Measurements from ENCODE around the gene FIGN.

Gene FIGN

DNA sequence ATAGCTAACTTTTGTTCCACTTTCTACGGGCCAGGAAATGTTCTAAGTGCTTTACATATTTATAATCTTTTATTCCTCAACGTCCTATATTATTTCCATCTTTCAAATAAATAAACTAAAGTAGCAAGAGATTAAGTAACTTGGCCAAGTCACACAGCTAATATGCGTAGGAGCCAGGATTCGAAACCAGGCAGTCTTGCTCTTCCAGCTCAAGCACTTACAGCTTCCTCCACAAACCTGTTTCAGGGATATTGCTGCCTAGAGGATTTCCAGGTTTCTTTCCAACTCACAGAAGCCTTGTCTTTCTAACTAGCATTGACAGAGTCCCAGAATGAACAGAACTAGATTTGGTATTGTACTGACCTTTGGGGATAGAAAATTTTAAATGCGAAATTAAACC is 102.5 kb downstream of the FIGN start:
- no peak overlapping the region for H3K27ac ChIP-seq (ENCODE audit: low read length)
- no peak overlapping the region for H3K4me3 ChIP-seq (ENCODE audit: low read depth in 1 of 2, low read length in 2 of 2)
- no peaks in the 10 kb centered on the region for H3K4me1 ChIP-seq (ENCODE audit: control insufficient read depth in 1 of 2, insufficient read depth in 2 of 2, low read length in 2 of 2)
- H3K36me3 ChIP-seq (ENCODE audit: control insufficient read depth in 1 of 2, insufficient read depth in 2 of 2, low read length in 2 of 2) = no peaks in the 10 kb centered on the region
- no peaks in the 10 kb centered on the region for H3K27me3 ChIP-seq (ENCODE audit: low read depth, low read length)
- H3K9me3 ChIP-seq (ENCODE audit: control insufficient read depth in 1 of 2, low read length in 2 of 2) = no peaks in the 10 kb centered on the region

DNA sequence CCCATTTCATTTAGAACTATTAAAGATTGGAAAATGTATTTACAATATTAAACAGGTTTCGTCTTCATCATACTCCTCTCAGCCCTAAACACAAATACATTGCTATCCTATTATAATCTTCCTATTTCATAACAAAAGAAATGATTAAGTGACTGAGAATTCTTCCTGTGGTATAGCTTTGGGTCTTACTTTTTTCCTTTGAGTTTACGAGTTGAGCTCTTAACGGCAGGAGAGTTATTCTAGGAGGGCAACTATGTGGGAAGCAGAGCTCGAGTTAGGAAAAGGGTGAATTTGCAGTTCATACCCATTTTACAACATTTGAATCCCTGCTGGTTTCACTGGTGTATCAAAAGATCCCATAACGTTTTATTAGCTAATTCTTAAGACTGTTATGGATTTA is 105.0 kb downstream of the FIGN start:
- Histone ChIP-seq H3K9me3 (ENCODE audit: control insufficient read depth in 1 of 2, low read length in 2 of 2) (no peaks in the 10 kb centered on the region), H3K4me3 (ENCODE audit: low read depth in 1 of 2, low read length in 2 of 2) (no peak overlapping the region), H3K4me1 (ENCODE audit: control insufficient read depth in 1 of 2, insufficient read depth in 2 of 2, low read length in 2 of 2) (no peaks in the 10 kb centered on the region), H3K36me3 (ENCODE audit: control insufficient read depth in 1 of 2, insufficient read depth in 2 of 2, low read length in 2 of 2) (no peaks in the 10 kb centered on the region), H3K27me3 (ENCODE audit: low read depth, low read length) (no peaks in the 10 kb centered on the region), H3K27ac (ENCODE audit: low read length) (no peak overlapping the region)

DNA sequence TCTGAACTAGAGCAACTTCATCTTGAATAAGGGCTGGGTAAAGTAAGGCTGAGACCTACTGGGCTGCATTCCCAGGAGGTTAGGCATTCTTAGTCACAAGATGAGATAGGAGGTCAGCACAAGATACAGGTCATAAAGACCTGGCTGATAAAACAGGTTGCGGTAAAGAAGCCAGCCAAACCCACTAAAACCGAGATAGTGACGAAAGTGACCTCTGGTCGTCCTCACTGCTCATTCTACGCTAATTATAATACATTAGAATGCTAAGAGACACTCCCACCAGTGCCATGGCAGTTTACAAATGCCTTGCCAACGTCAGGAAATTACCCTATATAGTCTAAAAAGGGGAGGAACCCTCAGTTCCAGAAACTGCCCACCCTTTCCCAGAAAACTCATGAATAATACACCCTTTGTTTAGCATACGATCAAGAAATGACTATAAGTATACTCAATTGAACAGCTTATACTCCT is 109.1 kb downstream of the FIGN start:
- H3K27me3 ChIP-seq (ENCODE audit: low read depth, low read length) = no peaks in the 10 kb centered on the region
- H3K9me3 ChIP-seq (ENCODE audit: control insufficient read depth in 1 of 2, low read length in 2 of 2) = no peaks in the 10 kb centered on the region
- H3K4me3 ChIP-seq (ENCODE audit: low read depth in 1 of 2, low read length in 2 of 2) = no peak overlapping the region
- H3K4me1 ChIP-seq (ENCODE audit: control insufficient read depth in 1 of 2, insufficient read depth in 2 of 2, low read length in 2 of 2) = no peaks in the 10 kb centered on the region
- no peak overlapping the region for H3K27ac ChIP-seq (ENCODE audit: low read length)
- H3K36me3 ChIP-seq (ENCODE audit: control insufficient read depth in 1 of 2, insufficient read depth in 2 of 2, low read length in 2 of 2) = no peaks in the 10 kb centered on the region

DNA sequence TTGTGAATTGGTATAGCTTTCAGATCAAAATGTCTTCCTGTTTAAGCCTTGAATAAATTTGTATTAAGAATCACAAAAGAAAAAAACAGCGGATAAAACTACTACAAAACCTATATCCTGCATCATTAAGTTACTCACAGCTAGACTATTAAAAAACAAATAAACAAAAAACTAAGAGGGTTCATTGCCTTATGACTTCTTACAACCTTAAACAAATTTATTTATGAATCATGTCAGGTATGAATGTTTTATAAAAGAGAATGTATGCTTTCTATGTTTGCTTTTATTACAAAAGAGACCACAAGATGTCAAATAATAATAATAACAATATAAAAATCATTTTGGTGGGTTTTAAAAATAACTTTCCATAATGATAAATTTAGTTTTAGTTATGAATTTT is 109.6 kb downstream of the FIGN start:
- Histone ChIP-seq H3K27me3 (ENCODE audit: low read depth, low read length) (no peaks in the 10 kb centered on the region), H3K36me3 (ENCODE audit: control insufficient read depth in 1 of 2, insufficient read depth in 2 of 2, low read length in 2 of 2) (no peaks in the 10 kb centered on the region), H3K4me1 (ENCODE audit: control insufficient read depth in 1 of 2, insufficient read depth in 2 of 2, low read length in 2 of 2) (no peaks in the 10 kb centered on the region), H3K4me3 (ENCODE audit: low read depth in 1 of 2, low read length in 2 of 2) (no peak overlapping the region), H3K9me3 (ENCODE audit: control insufficient read depth in 1 of 2, low read length in 2 of 2) (no peaks in the 10 kb centered on the region), H3K27ac (ENCODE audit: low read length) (no peak overlapping the region)

DNA sequence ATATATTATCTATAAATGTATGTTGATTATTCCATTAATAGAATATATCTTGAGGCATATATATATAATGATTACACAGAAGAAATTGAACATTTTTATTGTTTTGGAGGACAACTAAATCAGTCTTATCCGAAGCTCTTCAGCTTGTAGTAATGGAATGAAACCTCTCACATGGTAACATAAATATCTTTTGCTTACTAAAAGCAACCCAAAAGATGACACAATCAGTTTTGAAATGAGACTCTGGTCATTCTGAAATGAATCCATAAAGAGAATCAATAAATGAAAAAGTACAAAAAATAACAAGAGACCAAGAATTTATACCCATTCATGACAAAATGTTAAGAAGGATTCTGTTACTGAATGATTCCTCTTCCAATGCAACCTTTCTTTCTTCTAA is 110.2 kb downstream of the FIGN start:
- H3K36me3 ChIP-seq (ENCODE audit: control insufficient read depth in 1 of 2, insufficient read depth in 2 of 2, low read length in 2 of 2) = no peaks in the 10 kb centered on the region
- no peaks in the 10 kb centered on the region for H3K4me1 ChIP-seq (ENCODE audit: control insufficient read depth in 1 of 2, insufficient read depth in 2 of 2, low read length in 2 of 2)
- no peaks in the 10 kb centered on the region for H3K27me3 ChIP-seq (ENCODE audit: low read depth, low read length)
- H3K27ac ChIP-seq (ENCODE audit: low read length) = no peak overlapping the region
- H3K4me3 ChIP-seq (ENCODE audit: low read depth in 1 of 2, low read length in 2 of 2) = no peak overlapping the region
- H3K9me3 ChIP-seq (ENCODE audit: control insufficient read depth in 1 of 2, low read length in 2 of 2) = no peaks in the 10 kb centered on the region

DNA sequence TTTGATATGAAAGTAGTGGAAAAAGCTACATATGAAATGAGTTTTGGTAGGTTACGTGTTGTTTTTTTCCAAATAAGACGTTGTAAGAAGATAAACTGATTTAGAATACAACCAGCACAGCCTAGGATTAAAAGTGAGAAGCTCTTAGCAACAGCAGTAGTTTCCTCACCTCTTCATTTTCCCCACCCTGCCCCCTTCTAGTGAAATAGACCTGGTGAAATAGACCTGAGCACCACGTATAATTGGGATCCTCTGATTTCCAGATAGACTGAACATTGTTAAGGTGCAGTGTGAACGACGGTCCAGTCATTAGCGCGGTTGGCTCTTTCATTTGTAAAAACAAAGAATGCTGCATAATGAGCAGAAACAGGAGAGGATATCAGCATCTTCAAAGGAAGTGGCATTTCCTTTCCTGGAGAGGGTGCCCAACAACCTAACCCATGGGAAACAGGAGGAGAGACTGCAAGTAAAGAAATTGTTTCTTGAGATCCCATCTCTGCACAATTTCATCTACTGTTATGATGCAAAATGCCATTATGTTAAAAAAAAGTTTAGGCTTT is 114.3 kb downstream of the FIGN start:
- Histone ChIP-seq H3K27me3 (ENCODE audit: low read depth, low read length) (no peaks in the 10 kb centered on the region), H3K4me1 (ENCODE audit: control insufficient read depth in 1 of 2, insufficient read depth in 2 of 2, low read length in 2 of 2) (no peaks in the 10 kb centered on the region), H3K36me3 (ENCODE audit: control insufficient read depth in 1 of 2, insufficient read depth in 2 of 2, low read length in 2 of 2) (no peaks in the 10 kb centered on the region), H3K9me3 (ENCODE audit: control insufficient read depth in 1 of 2, low read length in 2 of 2) (no peaks in the 10 kb centered on the region), H3K27ac (ENCODE audit: low read length) (no peak overlapping the region), H3K4me3 (ENCODE audit: low read depth in 1 of 2, low read length in 2 of 2) (no peak overlapping the region)

DNA sequence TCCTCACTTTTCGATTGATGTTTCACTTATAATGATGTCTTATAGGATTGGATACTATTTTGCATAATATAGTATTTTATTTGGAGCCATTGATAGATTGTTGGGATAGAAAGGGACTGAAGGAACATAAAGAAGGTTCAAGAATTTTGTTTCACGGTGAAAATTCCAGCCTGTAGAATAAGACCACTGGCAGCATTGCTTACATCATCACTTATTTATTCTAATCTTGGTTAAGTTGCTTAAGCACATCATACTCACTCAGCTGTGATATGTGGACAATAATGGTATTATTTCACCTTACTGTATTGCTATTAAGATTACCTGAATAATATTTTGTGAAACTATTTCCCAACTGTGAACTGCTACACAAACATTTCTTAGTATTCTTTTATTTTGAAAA is 118.3 kb downstream of the FIGN start:
- H3K27me3 ChIP-seq (ENCODE audit: low read depth, low read length) = no peaks in the 10 kb centered on the region
- H3K4me1 ChIP-seq (ENCODE audit: control insufficient read depth in 1 of 2, insufficient read depth in 2 of 2, low read length in 2 of 2) = no peaks in the 10 kb centered on the region
- no peak overlapping the region for H3K27ac ChIP-seq (ENCODE audit: low read length)
- no peaks in the 10 kb centered on the region for H3K36me3 ChIP-seq (ENCODE audit: control insufficient read depth in 1 of 2, insufficient read depth in 2 of 2, low read length in 2 of 2)
- no peak overlapping the region for H3K4me3 ChIP-seq (ENCODE audit: low read depth in 1 of 2, low read length in 2 of 2)
- H3K9me3 ChIP-seq (ENCODE audit: control insufficient read depth in 1 of 2, low read length in 2 of 2) = no peaks in the 10 kb centered on the region

DNA sequence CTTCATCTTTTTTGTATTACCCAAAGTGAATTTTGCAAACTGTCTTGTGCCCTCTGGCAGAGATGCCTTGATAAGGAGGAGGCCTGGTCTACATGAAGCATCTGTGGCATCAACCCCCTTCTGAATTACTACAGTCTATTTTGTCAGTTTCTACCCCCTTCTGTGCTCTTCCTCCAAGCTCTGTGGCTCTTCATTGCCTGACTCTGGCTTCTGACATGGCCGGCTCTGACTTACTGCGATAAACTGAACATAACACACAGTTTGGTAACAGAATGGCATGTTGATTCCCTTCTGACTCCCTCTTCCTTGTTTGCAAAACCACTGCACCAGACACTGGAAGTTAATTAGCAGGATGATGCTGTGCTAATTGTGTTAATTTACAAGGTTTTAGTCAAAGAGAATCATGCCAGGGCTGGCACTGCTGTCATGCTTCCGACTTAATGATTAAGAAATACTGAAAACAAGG is 122.5 kb downstream of the FIGN start:
- Histone ChIP-seq H3K4me1 (ENCODE audit: control insufficient read depth in 1 of 2, insufficient read depth in 2 of 2, low read length in 2 of 2) (no peaks in the 10 kb centered on the region), H3K4me3 (ENCODE audit: low read depth in 1 of 2, low read length in 2 of 2) (no peak overlapping the region), H3K9me3 (ENCODE audit: control insufficient read depth in 1 of 2, low read length in 2 of 2) (no peaks in the 10 kb centered on the region), H3K27ac (ENCODE audit: low read length) (no peak overlapping the region), H3K36me3 (ENCODE audit: control insufficient read depth in 1 of 2, insufficient read depth in 2 of 2, low read length in 2 of 2) (peaks cover 0 to 6% of the 10 kb centered on the region in 2 donors), H3K27me3 (ENCODE audit: low read depth, low read length) (no peaks in the 10 kb centered on the region)

DNA sequence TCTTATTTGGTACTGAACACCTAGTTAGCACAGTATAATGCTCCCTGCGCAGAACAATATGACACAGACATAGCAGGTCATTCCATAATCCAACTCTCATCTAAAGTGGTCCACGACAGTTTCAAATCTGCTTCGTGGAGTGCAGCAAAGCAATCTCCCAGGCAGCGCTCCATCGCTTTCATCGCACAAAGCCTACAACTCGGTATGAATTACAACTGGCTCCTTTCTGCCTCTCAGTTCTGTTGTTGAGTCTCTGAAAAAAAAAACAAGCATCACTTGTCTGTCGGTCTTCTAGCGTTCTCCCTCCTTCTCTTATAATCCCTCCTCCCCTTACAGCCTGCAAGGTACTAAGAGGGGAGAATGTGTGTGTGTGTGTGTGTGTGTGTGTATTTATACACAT is 123.5 kb downstream of the FIGN start:
- Histone ChIP-seq H3K27me3 (ENCODE audit: low read depth, low read length) (no peaks in the 10 kb centered on the region), H3K36me3 (ENCODE audit: control insufficient read depth in 1 of 2, insufficient read depth in 2 of 2, low read length in 2 of 2) (peaks cover 0 to 6% of the 10 kb centered on the region in 2 donors), H3K27ac (ENCODE audit: low read length) (no peak overlapping the region), H3K4me1 (ENCODE audit: control insufficient read depth in 1 of 2, insufficient read depth in 2 of 2, low read length in 2 of 2) (no peaks in the 10 kb centered on the region), H3K9me3 (ENCODE audit: control insufficient read depth in 1 of 2, low read length in 2 of 2) (no peaks in the 10 kb centered on the region), H3K4me3 (ENCODE audit: low read depth in 1 of 2, low read length in 2 of 2) (no peak overlapping the region)

DNA sequence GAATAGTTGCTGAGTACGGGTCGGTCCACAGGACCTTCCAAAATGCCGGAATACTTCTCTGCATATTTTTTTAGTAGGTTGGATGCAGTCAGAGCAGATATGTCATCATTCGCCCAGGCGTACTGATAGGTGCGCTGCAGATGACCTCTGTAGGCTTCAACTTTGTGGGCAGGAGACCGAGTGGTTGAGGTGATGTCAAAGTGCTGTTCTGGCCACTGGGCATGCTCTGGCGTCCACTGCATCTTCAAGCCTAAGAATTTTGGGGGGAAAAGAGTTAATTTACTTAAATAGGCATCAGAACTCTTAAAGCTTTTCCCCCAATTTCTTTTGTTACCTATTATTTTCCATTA is 124.3 kb downstream of the FIGN start:
- no peak overlapping the region for H3K4me3 ChIP-seq (ENCODE audit: low read depth in 1 of 2, low read length in 2 of 2)
- peaks cover 0 to 6% of the 10 kb centered on the region in 2 donors for H3K36me3 ChIP-seq (ENCODE audit: control insufficient read depth in 1 of 2, insufficient read depth in 2 of 2, low read length in 2 of 2)
- no peaks in the 10 kb centered on the region for H3K9me3 ChIP-seq (ENCODE audit: control insufficient read depth in 1 of 2, low read length in 2 of 2)
- H3K27ac ChIP-seq (ENCODE audit: low read length) = no peak overlapping the region
- no peaks in the 10 kb centered on the region for H3K27me3 ChIP-seq (ENCODE audit: low read depth, low read length)
- H3K4me1 ChIP-seq (ENCODE audit: control insufficient read depth in 1 of 2, insufficient read depth in 2 of 2, low read length in 2 of 2) = no peaks in the 10 kb centered on the region

DNA sequence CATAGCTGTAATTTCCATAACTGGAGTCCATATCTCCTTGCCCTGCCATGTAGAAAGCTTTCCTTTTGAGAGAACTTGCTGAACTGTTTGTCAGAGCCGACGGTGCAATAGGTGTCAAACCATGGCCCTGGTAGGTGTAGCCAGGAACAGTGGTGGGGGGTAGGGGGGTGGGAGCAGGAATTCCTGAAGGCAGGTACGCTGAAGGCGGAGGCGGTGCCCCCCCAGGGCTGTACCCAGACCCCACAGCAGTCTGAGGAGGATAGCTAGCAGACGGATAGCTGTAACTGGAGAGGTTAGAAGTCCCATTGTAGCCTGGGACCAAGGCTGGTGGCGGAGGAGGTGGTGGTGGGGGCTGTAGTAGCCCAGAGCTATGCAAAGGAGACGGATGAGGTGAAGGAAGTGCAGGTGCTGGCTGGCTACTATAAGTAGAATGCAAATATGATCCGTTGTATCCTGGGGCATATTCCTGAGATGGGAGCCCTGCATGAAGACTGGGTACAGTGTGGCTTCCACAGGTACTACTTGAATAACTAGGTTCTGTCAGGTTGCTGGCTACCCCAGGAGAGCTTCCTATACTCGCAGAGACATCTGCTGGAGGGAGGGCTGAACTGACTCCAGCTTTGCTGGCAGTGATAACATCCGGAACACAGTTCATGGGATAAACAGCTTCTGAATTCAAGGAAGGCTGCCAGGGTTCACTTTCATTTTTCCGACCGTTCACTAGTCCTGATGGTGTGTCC is 124.8 kb downstream of the FIGN start:
- Histone ChIP-seq H3K27me3 (ENCODE audit: low read depth, low read length) (no peaks in the 10 kb centered on the region), H3K9me3 (ENCODE audit: control insufficient read depth in 1 of 2, low read length in 2 of 2) (no peaks in the 10 kb centered on the region), H3K27ac (ENCODE audit: low read length) (no peak overlapping the region), H3K4me3 (ENCODE audit: low read depth in 1 of 2, low read length in 2 of 2) (no peak overlapping the region), H3K4me1 (ENCODE audit: control insufficient read depth in 1 of 2, insufficient read depth in 2 of 2, low read length in 2 of 2) (no peaks in the 10 kb centered on the region), H3K36me3 (ENCODE audit: control insufficient read depth in 1 of 2, insufficient read depth in 2 of 2, low read length in 2 of 2) (peaks cover 0 to 6% of the 10 kb centered on the region in 2 donors)

DNA sequence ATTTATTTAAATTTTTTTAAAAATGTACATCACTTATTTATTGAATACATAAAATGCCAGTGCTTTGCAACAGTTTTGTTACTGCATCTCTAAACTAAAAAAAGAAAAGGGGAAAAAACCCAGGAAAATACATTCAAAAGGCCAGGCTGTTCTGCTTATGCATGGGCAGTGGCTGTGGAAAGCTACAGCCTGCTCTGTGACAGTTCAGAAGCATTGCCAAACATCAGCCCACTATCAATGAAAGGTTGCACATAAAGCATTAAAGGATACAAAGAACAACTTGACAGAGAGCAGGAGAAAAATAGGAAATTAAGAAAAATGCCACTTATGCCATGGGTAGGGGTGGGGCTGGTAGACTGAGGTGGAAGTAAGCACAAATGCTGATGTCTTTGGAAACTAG is 128.2 kb downstream of the FIGN start:
- Histone ChIP-seq H3K4me3 (ENCODE audit: low read depth in 1 of 2, low read length in 2 of 2) (no peak overlapping the region), H3K4me1 (ENCODE audit: control insufficient read depth in 1 of 2, insufficient read depth in 2 of 2, low read length in 2 of 2) (no peaks in the 10 kb centered on the region), H3K36me3 (ENCODE audit: control insufficient read depth in 1 of 2, insufficient read depth in 2 of 2, low read length in 2 of 2) (peaks cover 0 to 6% of the 10 kb centered on the region in 2 donors), H3K27ac (ENCODE audit: low read length) (no peak overlapping the region), H3K9me3 (ENCODE audit: control insufficient read depth in 1 of 2, low read length in 2 of 2) (no peaks in the 10 kb centered on the region), H3K27me3 (ENCODE audit: low read depth, low read length) (no peaks in the 10 kb centered on the region)

All from muscle layer of duodenum (tissue), 2 donors.